Activated naive CD8-positive, alpha-beta T cell treated with anti-CD3 and anti-CD28 coated beads, Interleukin-2, amount 50 U/mL, for 24 hours (primary cell): Measurements from ENCODE around the gene ANXA10.
"Not testable (repeated sequence)": the region's sequence is repeated elsewhere in the genome, so short reads cannot be mapped to it uniquely, and the experiment has no call there.

Experiments
- ATAC-seq: fragments of 150-1000 bp; cut with Tn5 transposase; one replicate; pipeline ENCODE4 v1.10.0; 2021
- DNase-seq: peaks from one replicate; pipeline ENCODE4 v3.0.0; 2021
- H3K27ac Mint-ChIP-seq: one replicate; pipeline ENCODE4 v1.8.0; 2021; ENCODE audit warnings: mild to moderate bottlenecking, mixed read lengths
- H3K27me3 Mint-ChIP-seq: one replicate; pipeline ENCODE4 v1.8.0; 2021; ENCODE audit warnings: mixed read lengths
- H3K36me3 Mint-ChIP-seq: one replicate; pipeline ENCODE4 v1.8.0; 2021; ENCODE audit warnings: low read depth, mixed read lengths
- H3K4me1 Mint-ChIP-seq: one replicate; pipeline ENCODE4 v1.8.0; 2021; ENCODE audit warnings: mixed read lengths
- H3K4me3 Mint-ChIP-seq: one replicate; pipeline ENCODE4 v1.8.0; 2021; ENCODE audit warnings: mild to moderate bottlenecking, moderate library complexity, mixed read lengths
- H3K9me3 Mint-ChIP-seq: one replicate; pipeline ENCODE4 v1.8.0; 2021; ENCODE audit warnings: mixed read lengths

The ANXA10 gene

GRCh38 chr4:168212656-168213055, 120.3 kb downstream of the ANXA10 start:
- ATAC-seq: no peak
- DNase-seq: no peak
- no peaks in the 10 kb centered on the region for H3K27me3 Mint-ChIP-seq
- H3K36me3 Mint-ChIP-seq: peaks cover 40% of the 10 kb centered on the region
- H3K4me1 Mint-ChIP-seq: no peaks in the 10 kb centered on the region
- no peak overlapping the region for H3K4me3 Mint-ChIP-seq
- no peak overlapping the region for H3K27ac Mint-ChIP-seq
- peaks cover 24% of the 10 kb centered on the region for H3K9me3 Mint-ChIP-seq

GRCh38 chr4:168213511-168213910, 121.2 kb downstream of the ANXA10 start:
- not testable (repeated sequence) for H3K27me3 Mint-ChIP-seq, H3K4me3 Mint-ChIP-seq, H3K4me1 Mint-ChIP-seq, DNase-seq, H3K27ac Mint-ChIP-seq, ATAC-seq
- peaks cover 49% of the 10 kb centered on the region for H3K36me3 Mint-ChIP-seq
- peaks cover 24% of the 10 kb centered on the region for H3K9me3 Mint-ChIP-seq

- ATAC-seq (no peak), DNase-seq (no peak)
- no peaks in the 10 kb centered on the region for H3K27me3 Mint-ChIP-seq
Observed at GRCh38 chr4:168218645-168219044, 126.3 kb downstream of the ANXA10 start.

DNA sequence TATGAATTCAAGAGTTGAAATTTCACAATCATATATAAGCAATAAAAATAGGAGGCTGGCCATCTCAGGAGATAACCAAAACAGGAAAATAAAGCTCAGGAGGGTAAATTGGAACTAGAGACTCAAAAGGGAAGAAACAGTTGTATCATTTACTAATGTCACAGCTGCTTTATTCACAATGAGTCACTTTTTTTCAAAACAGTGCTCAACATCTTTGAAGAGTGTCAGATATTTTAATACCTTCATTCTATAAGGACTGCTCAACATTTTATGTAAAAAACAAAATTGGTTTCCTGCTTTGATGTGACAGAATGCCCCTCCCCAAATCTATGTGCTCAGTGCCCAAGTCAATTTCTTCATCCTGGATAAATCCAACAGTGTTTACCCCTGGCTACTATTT, 128.6 kb downstream of the ANXA10 start:
- no peak overlapping the region for H3K4me3 Mint-ChIP-seq
- peaks cover 55% of the 10 kb centered on the region for H3K36me3 Mint-ChIP-seq
- H3K4me1 Mint-ChIP-seq: no peaks in the 10 kb centered on the region
- H3K27me3 Mint-ChIP-seq: no peaks in the 10 kb centered on the region
- H3K9me3 Mint-ChIP-seq: no peaks in the 10 kb centered on the region
- no peak for ATAC-seq
- no peak for DNase-seq
- H3K27ac Mint-ChIP-seq: no peak overlapping the region

More at GRCh38 chr4:168218645-168219044, 126.3 kb downstream of the ANXA10 start:
- no peak overlapping the region for H3K4me3 Mint-ChIP-seq
- H3K9me3 Mint-ChIP-seq: peaks cover 17% of the 10 kb centered on the region
- H3K36me3 Mint-ChIP-seq: peaks cover 72% of the 10 kb centered on the region
- no peak overlapping the region for H3K27ac Mint-ChIP-seq
- no peaks in the 10 kb centered on the region for H3K4me1 Mint-ChIP-seq

DNA sequence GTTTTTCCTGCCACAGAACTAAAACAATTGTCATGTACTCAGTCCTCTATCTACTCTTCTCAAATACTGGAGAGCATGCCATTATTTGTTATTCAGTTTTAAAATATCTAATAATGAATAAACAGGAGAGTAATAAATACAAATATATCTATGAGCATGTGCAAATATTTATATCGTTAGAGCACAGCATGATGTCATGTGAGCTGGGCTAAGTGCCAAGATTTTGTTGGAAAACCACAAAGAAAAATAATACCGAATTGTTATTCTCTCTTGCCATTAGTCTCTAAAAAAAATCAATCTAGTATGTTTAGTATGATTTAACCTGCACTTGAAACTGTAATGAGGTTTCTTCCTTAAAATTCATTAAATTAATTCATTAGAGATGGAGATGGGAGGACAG, 129.0 kb downstream of the ANXA10 start:
- no peaks in the 10 kb centered on the region for H3K4me1 Mint-ChIP-seq
- no peaks in the 10 kb centered on the region for H3K27me3 Mint-ChIP-seq
- H3K36me3 Mint-ChIP-seq: peaks cover 52% of the 10 kb centered on the region
- DNase-seq (no peak), ATAC-seq (no peak)
- no peak overlapping the region for H3K27ac Mint-ChIP-seq
- no peaks in the 10 kb centered on the region for H3K9me3 Mint-ChIP-seq
- no peak overlapping the region for H3K4me3 Mint-ChIP-seq
